NCI-H128 (cell line): ENCODE results near the gene C6orf62.
"Not testable (repeated sequence)": the region's sequence is repeated elsewhere in the genome, so short reads cannot be mapped to it uniquely, and the experiment has no call there.

Experiments used
- DNase-seq: peaks from one replicate; lab custom pipeline; 2025; ENCODE audit not compliant: unreplicated experiment; lab: John Stamatoyannopoulos, UW

C6orf62 gene

GRCh38 chr6:24719125-24719971 is at the start of gene C6orf62:
Gene C6orf62, minus strand, starts transcription at chr6:24719154. Its CDS starts 486 bp downstream, at chr6:24718668.
- DNase-seq, result no peak

- no peak for DNase-seq
Observed at GRCh38 chr6:24768361-24768760, 49.4 kb upstream of the C6orf62 start.

GRCh38 chr6:24766680-24767462 is 47.9 kb upstream of the C6orf62 start:
- no peak for DNase-seq

- DNase-seq, result not testable (repeated sequence)
Observed at GRCh38 chr6:24765968-24766367, 47.0 kb upstream of the C6orf62 start.

- not testable (repeated sequence) for DNase-seq
Observed at GRCh38 chr6:24764833-24765828, 46.2 kb upstream of the C6orf62 start.

GRCh38 chr6:24763578-24763977 is 44.6 kb upstream of the C6orf62 start:
- no peak for DNase-seq

GRCh38 chr6:24761851-24762250 is 42.9 kb upstream of the C6orf62 start:
- no peak for DNase-seq

GRCh38 chr6:24761193-24761835 is 42.4 kb upstream of the C6orf62 start:
- DNase-seq, result no peak

- no peak for DNase-seq
Observed at GRCh38 chr6:24760210-24760609, 41.3 kb upstream of the C6orf62 start.

GRCh38 chr6:24759718-24760117 is 40.8 kb upstream of the C6orf62 start:
- no peak for DNase-seq

GRCh38 chr6:24757611-24758010 is 38.7 kb upstream of the C6orf62 start:
- DNase-seq, result no peak

- no peak for DNase-seq
Observed at GRCh38 chr6:24755279-24755678, 36.3 kb upstream of the C6orf62 start.

- not testable (repeated sequence) for DNase-seq
Observed at GRCh38 chr6:24754378-24754777, 35.4 kb upstream of the C6orf62 start.

- no peak for DNase-seq
Observed at GRCh38 chr6:24753545-24753944, 34.6 kb upstream of the C6orf62 start.

GRCh38 chr6:24752917-24753492 is 34.1 kb upstream of the C6orf62 start:
- no peak for DNase-seq

- DNase-seq, result no peak
Observed at GRCh38 chr6:24752503-24752902, 33.5 kb upstream of the C6orf62 start.

GRCh38 chr6:24750878-24751277 is 31.9 kb upstream of the C6orf62 start:
- DNase-seq, result not testable (repeated sequence)

GRCh38 chr6:24749297-24749696 is 30.3 kb upstream of the C6orf62 start:
- DNase-seq, result no peak

GRCh38 chr6:24744911-24745310 is 26.0 kb upstream of the C6orf62 start:
- no peak for DNase-seq

- DNase-seq, result no peak
Observed at GRCh38 chr6:24743944-24744335, 25.0 kb upstream of the C6orf62 start.
